K562 (cell line): ENCODE measurements around the gene TM4SF5.

ENCODE experiments used
- ARID1B ChIP-seq: fragments of 450-650 bp; IDR thresholded peaks from 2 replicates; pipeline ENCODE4 v1.6.1; 2016; ENCODE audit warnings: antibody characterized with exemption, mild to moderate bottlenecking, inconsistent platforms
- CAMTA2 ChIP-seq: fragments of 250-450 bp; sonication (Bioruptor Pico); conservative IDR thresholded peaks from 2 replicates; pipeline ENCODE4 v1.5.1; 2022
- CBX2 ChIP-seq: fragments of 200-600 bp; sonication (generic); IDR thresholded peaks from one replicate; pipeline ENCODE4 v1.6.1; 2012; ENCODE audit warnings: mild to moderate bottlenecking, low read length, inconsistent platforms; ENCODE audit not compliant: insufficient read depth, poor library complexity, severe bottlenecking
- MYC ChIP-seq, 2 experiments: fragments of 250-450 bp in 1 of 2; sonication (Bioruptor Pico) in 1 of 2; IDR thresholded peaks; 2 replicates each; pipeline versions ENCODE4 v1.5.1 to v1.6.1; 2012 to 2021; ENCODE audit warnings: low read depth in 2 of 2, borderline replicate concordance in 1 of 2, improper control_type of control experiment in 1 of 2, low read length in 1 of 2, mild to moderate bottlenecking in 1 of 2, moderate library complexity in 1 of 2
- MYNN ChIP-seq, 2 experiments: sonication (generic); formaldehyde crosslinking in 1 of 2; IDR thresholded peaks; 2 replicates each; pipeline versions ENCODE4 v1.5.0 to v1.6.1; 2016 to 2020; ENCODE audit warnings: antibody characterized with exemption in 1 of 2, missing genetic modification reagents in 1 of 2
- POLR2AphosphoS5 ChIP-seq: IDR thresholded peaks from 2 replicates; pipeline ENCODE4 v1.6.1; 2011; ENCODE audit warnings: mild to moderate bottlenecking, low read depth, low read length, moderate library complexity; ENCODE audit not compliant: control insufficient read depth, insufficient read depth
- SP1 ChIP-seq: sonication (generic); formaldehyde crosslinking; IDR thresholded peaks from 2 replicates; pipeline ENCODE4 v1.8.1; 2022; ENCODE audit warnings: mild to moderate bottlenecking, missing genetic modification reagents
- TAF1 ChIP-seq: IDR thresholded peaks from 2 replicates; pipeline ENCODE4 v1.6.1; 2011; ENCODE audit warnings: mild to moderate bottlenecking, low read length, moderate library complexity; ENCODE audit not compliant: insufficient read depth, control insufficient read depth, severe bottlenecking; ENCODE audit errors: extremely low read depth
- ZNF124 ChIP-seq: sonication (generic); formaldehyde crosslinking; IDR thresholded peaks from 2 replicates; pipeline ENCODE4 v1.8.1; 2022; ENCODE audit warnings: missing genetic modification reagents
- ZNF24 ChIP-seq: fragments of 450-650 bp; IDR thresholded peaks from 2 replicates; pipeline ENCODE4 v1.6.1; 2016
- TF ChIP-seq, protein P1 (sequence below): sonication (generic); formaldehyde crosslinking; IDR thresholded peaks from 2 replicates; pipeline ENCODE4 v1.8.0; 2022; ENCODE audit warnings: missing genetic modification reagents, mild to moderate bottlenecking, borderline replicate concordance
- TF ChIP-seq, protein P2 (sequence below): fragments of 450-650 bp; IDR thresholded peaks from 2 replicates; pipeline ENCODE4 v1.6.1; 2016; ENCODE audit warnings: mild to moderate bottlenecking, moderate library complexity

DNA sequence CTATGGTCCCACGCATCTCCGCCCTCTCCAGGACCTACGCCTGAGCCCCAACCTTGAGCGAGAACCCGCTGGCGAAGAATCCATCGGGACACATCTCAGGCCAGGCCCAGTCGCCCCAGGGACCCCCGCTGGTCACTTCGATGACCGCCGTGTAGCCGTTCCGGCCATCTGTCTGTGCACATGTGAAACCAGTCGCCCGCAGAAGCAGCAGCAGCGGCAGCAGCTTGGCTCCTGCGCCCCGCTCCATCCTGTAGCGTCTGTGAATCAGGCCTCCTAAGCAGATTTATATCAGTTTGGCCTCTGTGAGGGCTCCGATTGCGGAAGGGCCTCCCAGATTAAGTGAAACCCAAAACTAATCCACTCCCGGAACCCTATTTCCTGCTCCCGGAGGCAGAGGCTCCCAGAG, 14.4 kb downstream of the TM4SF5 start, which contains the start of gene VMO1:
- TF ChIP-seq MYNN (IDR thresholded peaks at IDR 0.05) (no peak), MYNN (CRISPR knock-in tag; IDR thresholded peaks at IDR 0.05) (no peak), SP1 (no peak), CBX2 (no peak), TAF1 (no peak), MYC (IDR thresholded peaks at IDR 0.05; ENCODE audit: low read depth, low read length) (no peak), MYC (CRISPR knock-in tag; IDR thresholded peaks at IDR 0.05; ENCODE audit: borderline replicate concordance, low read depth) (no peak), CAMTA2 (no peak), ARID1B (no peak), ZNF24 (no peak), ZNF124 (CRISPR knock-in tag) (no peak), POLR2AphosphoS5 (no peak)
- TF ChIP-seq, protein P1, sequence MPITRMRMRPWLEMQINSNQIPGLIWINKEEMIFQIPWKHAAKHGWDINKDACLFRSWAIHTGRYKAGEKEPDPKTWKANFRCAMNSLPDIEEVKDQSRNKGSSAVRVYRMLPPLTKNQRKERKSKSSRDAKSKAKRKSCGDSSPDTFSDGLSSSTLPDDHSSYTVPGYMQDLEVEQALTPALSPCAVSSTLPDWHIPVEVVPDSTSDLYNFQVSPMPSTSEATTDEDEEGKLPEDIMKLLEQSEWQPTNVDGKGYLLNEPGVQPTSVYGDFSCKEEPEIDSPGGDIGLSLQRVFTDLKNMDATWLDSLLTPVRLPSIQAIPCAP, result no peak
- TF ChIP-seq, protein P2, sequence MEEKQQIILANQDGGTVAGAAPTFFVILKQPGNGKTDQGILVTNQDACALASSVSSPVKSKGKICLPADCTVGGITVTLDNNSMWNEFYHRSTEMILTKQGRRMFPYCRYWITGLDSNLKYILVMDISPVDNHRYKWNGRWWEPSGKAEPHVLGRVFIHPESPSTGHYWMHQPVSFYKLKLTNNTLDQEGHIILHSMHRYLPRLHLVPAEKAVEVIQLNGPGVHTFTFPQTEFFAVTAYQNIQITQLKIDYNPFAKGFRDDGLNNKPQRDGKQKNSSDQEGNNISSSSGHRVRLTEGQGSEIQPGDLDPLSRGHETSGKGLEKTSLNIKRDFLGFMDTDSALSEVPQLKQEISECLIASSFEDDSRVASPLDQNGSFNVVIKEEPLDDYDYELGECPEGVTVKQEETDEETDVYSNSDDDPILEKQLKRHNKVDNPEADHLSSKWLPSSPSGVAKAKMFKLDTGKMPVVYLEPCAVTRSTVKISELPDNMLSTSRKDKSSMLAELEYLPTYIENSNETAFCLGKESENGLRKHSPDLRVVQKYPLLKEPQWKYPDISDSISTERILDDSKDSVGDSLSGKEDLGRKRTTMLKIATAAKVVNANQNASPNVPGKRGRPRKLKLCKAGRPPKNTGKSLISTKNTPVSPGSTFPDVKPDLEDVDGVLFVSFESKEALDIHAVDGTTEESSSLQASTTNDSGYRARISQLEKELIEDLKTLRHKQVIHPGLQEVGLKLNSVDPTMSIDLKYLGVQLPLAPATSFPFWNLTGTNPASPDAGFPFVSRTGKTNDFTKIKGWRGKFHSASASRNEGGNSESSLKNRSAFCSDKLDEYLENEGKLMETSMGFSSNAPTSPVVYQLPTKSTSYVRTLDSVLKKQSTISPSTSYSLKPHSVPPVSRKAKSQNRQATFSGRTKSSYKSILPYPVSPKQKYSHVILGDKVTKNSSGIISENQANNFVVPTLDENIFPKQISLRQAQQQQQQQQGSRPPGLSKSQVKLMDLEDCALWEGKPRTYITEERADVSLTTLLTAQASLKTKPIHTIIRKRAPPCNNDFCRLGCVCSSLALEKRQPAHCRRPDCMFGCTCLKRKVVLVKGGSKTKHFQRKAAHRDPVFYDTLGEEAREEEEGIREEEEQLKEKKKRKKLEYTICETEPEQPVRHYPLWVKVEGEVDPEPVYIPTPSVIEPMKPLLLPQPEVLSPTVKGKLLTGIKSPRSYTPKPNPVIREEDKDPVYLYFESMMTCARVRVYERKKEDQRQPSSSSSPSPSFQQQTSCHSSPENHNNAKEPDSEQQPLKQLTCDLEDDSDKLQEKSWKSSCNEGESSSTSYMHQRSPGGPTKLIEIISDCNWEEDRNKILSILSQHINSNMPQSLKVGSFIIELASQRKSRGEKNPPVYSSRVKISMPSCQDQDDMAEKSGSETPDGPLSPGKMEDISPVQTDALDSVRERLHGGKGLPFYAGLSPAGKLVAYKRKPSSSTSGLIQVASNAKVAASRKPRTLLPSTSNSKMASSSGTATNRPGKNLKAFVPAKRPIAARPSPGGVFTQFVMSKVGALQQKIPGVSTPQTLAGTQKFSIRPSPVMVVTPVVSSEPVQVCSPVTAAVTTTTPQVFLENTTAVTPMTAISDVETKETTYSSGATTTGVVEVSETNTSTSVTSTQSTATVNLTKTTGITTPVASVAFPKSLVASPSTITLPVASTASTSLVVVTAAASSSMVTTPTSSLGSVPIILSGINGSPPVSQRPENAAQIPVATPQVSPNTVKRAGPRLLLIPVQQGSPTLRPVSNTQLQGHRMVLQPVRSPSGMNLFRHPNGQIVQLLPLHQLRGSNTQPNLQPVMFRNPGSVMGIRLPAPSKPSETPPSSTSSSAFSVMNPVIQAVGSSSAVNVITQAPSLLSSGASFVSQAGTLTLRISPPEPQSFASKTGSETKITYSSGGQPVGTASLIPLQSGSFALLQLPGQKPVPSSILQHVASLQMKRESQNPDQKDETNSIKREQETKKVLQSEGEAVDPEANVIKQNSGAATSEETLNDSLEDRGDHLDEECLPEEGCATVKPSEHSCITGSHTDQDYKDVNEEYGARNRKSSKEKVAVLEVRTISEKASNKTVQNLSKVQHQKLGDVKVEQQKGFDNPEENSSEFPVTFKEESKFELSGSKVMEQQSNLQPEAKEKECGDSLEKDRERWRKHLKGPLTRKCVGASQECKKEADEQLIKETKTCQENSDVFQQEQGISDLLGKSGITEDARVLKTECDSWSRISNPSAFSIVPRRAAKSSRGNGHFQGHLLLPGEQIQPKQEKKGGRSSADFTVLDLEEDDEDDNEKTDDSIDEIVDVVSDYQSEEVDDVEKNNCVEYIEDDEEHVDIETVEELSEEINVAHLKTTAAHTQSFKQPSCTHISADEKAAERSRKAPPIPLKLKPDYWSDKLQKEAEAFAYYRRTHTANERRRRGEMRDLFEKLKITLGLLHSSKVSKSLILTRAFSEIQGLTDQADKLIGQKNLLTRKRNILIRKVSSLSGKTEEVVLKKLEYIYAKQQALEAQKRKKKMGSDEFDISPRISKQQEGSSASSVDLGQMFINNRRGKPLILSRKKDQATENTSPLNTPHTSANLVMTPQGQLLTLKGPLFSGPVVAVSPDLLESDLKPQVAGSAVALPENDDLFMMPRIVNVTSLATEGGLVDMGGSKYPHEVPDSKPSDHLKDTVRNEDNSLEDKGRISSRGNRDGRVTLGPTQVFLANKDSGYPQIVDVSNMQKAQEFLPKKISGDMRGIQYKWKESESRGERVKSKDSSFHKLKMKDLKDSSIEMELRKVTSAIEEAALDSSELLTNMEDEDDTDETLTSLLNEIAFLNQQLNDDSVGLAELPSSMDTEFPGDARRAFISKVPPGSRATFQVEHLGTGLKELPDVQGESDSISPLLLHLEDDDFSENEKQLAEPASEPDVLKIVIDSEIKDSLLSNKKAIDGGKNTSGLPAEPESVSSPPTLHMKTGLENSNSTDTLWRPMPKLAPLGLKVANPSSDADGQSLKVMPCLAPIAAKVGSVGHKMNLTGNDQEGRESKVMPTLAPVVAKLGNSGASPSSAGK, result no peak
